ENCODE measurements around the gene ACOXL. TPM values are rescaled to one million over a fixed set of nuclear protein-coding genes. Genes with fewer than 3 reads are reported as not detected.
A peak's percentile ranks its signal among the peaks of the same experiment; 100 is the strongest.
"Not testable (repeated sequence)": the region's sequence is repeated elsewhere in the genome, so short reads cannot be mapped to it uniquely, and the experiment has no call there.

The ACOXL gene
- total RNA-seq, result 0.58 and 1.6 TPM in 2 replicates

GRCh38 chr2:110732422-110733413 lies at the start of gene ACOXL:
Gene ACOXL (plus strand): TSS chr2:110732573. CDS start chr2:110768390, 35,817 bp downstream.
- H3K27me3 ChIP-seq (ENCODE audit: control insufficient read depth, insufficient read depth, low read length), result peaks cover 47% of the 10 kb centered on the region
- no peak for DNase-seq (ENCODE audit: low read depth)
- H3K4me3 ChIP-seq (ENCODE audit: low read depth, low read length), result peak within 1 kb of the TSS; percentile 31
- no peaks in the 10 kb centered on the region for H3K36me3 ChIP-seq (ENCODE audit: control insufficient read depth, insufficient read depth, low read length)
- TF ChIP-seq CTCF (IDR thresholded peaks at IDR 0.05; ENCODE audit: insufficient read depth, low read length, poor library complexity, severe bottlenecking), result no peak

DNA sequence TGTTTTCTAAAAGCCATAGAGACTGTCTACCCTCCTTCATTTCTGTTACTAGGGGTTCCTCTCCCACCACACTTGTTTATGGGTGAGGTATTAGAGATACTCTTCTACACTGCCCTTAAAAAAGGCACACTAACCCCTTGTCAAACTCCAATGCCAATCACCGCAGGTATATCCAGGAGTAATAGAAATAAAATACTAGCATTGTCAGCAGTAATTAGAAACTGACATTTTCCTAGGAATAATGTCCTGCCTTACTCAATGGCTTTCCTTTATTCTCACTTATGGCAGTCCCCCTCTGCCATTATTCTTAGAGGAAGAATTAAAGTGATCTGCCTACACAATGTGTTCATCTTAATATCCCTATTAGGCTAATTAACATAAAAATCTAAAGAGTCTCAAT lies 49.5 kb upstream of the ACOXL start:
- Histone ChIP-seq H3K4me3 (ENCODE audit: low read depth, low read length) (no peak overlapping the region), H3K27me3 (ENCODE audit: control insufficient read depth, insufficient read depth, low read length) (no peaks in the 10 kb centered on the region), H3K36me3 (ENCODE audit: control insufficient read depth, insufficient read depth, low read length) (no peaks in the 10 kb centered on the region)
- no peak for TF ChIP-seq CTCF (IDR thresholded peaks at IDR 0.05; ENCODE audit: insufficient read depth, low read length, poor library complexity, severe bottlenecking)
- DNase-seq (ENCODE audit: low read depth), result no peak

- DNase-seq (ENCODE audit: low read depth); H3K4me3 ChIP-seq (ENCODE audit: low read depth, low read length); H3K36me3 ChIP-seq (ENCODE audit: control insufficient read depth, insufficient read depth, low read length); H3K27me3 ChIP-seq (ENCODE audit: control insufficient read depth, insufficient read depth, low read length): not testable (repeated sequence)
Measured at GRCh38 chr2:110687775-110688484, 44.4 kb upstream of the ACOXL start.

GRCh38 chr2:110688594-110689091 lies 43.7 kb upstream of the ACOXL start:
- DNase-seq (ENCODE audit: low read depth), result no peak
- Histone ChIP-seq H3K4me3 (ENCODE audit: low read depth, low read length) (no peak overlapping the region), H3K27me3 (ENCODE audit: control insufficient read depth, insufficient read depth, low read length) (no peaks in the 10 kb centered on the region), H3K36me3 (ENCODE audit: control insufficient read depth, insufficient read depth, low read length) (no peaks in the 10 kb centered on the region)
- TF ChIP-seq CTCF (IDR thresholded peaks at IDR 0.05; ENCODE audit: insufficient read depth, low read length, poor library complexity, severe bottlenecking), result no peak

DNA sequence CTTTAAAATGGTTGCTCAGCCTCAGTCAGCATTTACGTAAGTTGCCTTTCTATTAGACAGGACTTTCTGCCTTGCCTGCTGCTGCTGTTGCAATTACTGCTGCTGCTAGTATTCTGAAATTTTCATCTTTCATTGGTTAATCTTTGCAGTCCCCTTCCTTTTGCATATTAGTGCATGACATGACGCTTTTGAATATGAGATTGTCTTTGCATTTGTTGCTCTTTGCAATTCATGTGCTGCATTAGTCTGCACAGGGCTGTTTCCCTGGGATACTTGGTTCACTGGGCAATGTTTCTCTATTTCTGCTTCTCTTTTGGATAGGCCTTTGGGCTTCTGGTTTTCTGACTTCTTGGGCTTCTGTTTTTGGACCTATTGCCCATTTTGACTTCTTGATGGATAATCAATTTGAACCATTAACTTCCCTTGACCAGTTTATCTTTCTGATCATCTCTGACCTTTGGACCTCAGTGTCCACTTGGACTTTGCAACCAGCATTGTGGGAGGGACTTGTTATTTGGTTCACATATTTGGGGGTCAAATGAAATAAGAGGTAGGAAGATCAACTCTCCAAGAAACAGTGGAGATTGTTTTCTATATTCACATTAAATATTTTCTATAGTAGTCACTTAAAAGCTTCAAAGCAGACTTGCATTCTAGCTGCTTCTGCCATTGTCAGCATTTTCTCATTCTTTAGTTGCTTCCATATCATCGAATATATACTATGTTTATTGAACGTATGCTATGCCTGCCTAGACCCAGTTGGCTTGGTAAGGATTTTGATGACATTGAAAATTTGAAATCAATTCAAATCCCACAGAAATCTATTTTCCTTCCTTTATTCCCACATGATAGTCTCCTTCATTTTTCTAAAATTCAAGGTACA lies 42.0 kb upstream of the ACOXL start:
- no peak for DNase-seq (ENCODE audit: low read depth)
- no peak for TF ChIP-seq CTCF (IDR thresholded peaks at IDR 0.05; ENCODE audit: insufficient read depth, low read length, poor library complexity, severe bottlenecking)
- Histone ChIP-seq H3K4me3 (ENCODE audit: low read depth, low read length) (no peak overlapping the region), H3K36me3 (ENCODE audit: control insufficient read depth, insufficient read depth, low read length) (no peaks in the 10 kb centered on the region), H3K27me3 (ENCODE audit: control insufficient read depth, insufficient read depth, low read length) (no peaks in the 10 kb centered on the region)

Measured in kidney epithelial cell (primary cell).